HepG2 (cell line): ENCODE measurements around the gene IDUA.

Experiments
- FOSL2 ChIP-seq: sonication (generic); formaldehyde crosslinking; IDR thresholded peaks from 2 replicates; pipeline ENCODE4 v1.4.0; 2020; ENCODE audit warnings: missing genetic modification reagents
- FOXM1 ChIP-seq: sonication (generic); formaldehyde crosslinking; IDR thresholded peaks from 2 replicates; pipeline ENCODE4 v1.5.0; 2020; ENCODE audit warnings: missing genetic modification reagents
- HDAC6 ChIP-seq: fragments of 200-600 bp; sonication (generic); IDR thresholded peaks from 2 replicates; pipeline ENCODE4 v1.7.0; 2017; ENCODE audit warnings: mild to moderate bottlenecking, antibody characterized with exemption, low read length, low read depth
- POLR2AphosphoS2 ChIP-seq: IDR thresholded peaks from 2 replicates; pipeline ENCODE4 v1.6.1; 2011; ENCODE audit warnings: low read depth, low read length, improper control_type of control experiment
- POLR2AphosphoS5 ChIP-seq: IDR thresholded peaks from 2 replicates; pipeline ENCODE4 v1.6.1; 2012; ENCODE audit warnings: low read depth, low read length
- SMARCE1 ChIP-seq: fragments of 450-650 bp; IDR thresholded peaks from 2 replicates; pipeline ENCODE4 v1.6.1; 2017; ENCODE audit warnings: borderline replicate concordance
- ZBED4 ChIP-seq: sonication (generic); formaldehyde crosslinking; IDR thresholded peaks from 2 replicates; pipeline ENCODE4 v1.4.0; 2020; ENCODE audit warnings: missing genetic modification reagents, borderline replicate concordance
- ZNF274 ChIP-seq: sonication (generic); formaldehyde crosslinking; IDR thresholded peaks from 2 replicates; pipeline ENCODE4 v1.5.1; 2020; ENCODE audit warnings: mild to moderate bottlenecking, missing genetic modification reagents
- ZNF329 ChIP-seq: sonication (generic); formaldehyde crosslinking; IDR thresholded peaks from 2 replicates; pipeline ENCODE4 v1.9.0; 2021; ENCODE audit warnings: low read depth, mild to moderate bottlenecking, missing genetic modification reagents
- ZNF549 ChIP-seq: sonication (generic); formaldehyde crosslinking; IDR thresholded peaks from 2 replicates; pipeline ENCODE4 v1.5.0; 2020; ENCODE audit warnings: missing genetic modification reagents
- ZXDC ChIP-seq: sonication (generic); formaldehyde crosslinking; IDR thresholded peaks from 2 replicates; pipeline ENCODE4 v1.5.0; 2020; ENCODE audit warnings: mild to moderate bottlenecking, missing genetic modification reagents
- TF ChIP-seq, protein P1 (sequence below), 2 experiments: sonication (generic) in 1 of 2; formaldehyde crosslinking in 1 of 2; IDR thresholded peaks; 2 replicates each; pipeline versions ENCODE4 v1.5.1 to v1.6.1; 2011 to 2020; ENCODE audit warnings: borderline replicate concordance in 1 of 2, low read depth in 1 of 2, low read length in 1 of 2, mild to moderate bottlenecking in 1 of 2, missing genetic modification reagents in 1 of 2, moderate library complexity in 1 of 2
- TF ChIP-seq, protein P2 (sequence below): sonication (generic); formaldehyde crosslinking; IDR thresholded peaks from 2 replicates; pipeline ENCODE4 v1.5.0; 2020; ENCODE audit warnings: mild to moderate bottlenecking, missing genetic modification reagents, moderate library complexity

DNA sequence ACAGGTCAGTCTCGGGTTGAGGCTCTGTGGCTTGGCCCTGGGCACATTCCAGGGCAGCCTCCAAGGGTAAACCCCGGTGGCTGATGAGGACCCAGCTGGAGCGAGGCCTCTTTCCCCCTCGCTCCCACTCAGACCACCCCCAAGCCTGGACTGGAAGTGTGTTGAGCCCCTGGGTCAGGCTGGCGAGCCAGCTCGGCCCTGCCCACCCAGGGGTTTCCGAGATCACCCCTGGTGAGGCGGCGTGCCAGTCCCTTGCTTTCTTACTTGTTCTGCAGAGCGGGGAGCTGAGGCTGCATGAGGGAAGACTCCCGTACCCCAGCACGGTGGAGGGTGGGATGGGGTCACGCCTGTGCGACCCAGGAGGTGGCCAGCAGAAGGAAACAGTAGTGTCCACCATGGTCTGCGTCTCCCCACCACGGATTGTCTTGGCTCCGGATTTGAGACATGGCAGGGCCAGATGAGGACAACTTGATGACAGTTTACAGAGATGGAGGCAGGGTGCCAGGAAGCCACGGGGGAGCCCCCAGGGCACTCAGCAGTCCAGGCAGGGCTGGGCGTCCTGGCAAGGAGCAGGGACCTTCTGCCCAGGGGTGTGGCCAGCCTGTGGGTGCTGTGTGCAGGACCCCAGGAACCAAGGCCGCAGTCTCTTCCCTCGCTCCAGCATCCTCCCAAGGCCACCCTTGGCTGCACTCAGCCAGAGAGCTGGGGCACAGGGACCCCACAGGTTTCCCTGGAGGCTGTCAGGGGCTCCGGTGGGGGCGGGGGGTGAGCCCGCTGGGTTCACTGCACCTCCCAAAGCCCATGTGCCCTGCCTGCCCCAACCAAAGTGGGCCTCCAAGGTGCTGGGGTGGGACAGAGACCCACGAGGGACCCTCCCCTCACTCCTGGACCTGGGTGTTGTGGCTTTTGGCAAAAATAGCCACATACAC is 18.0 kb downstream of the IDUA start:
- TF ChIP-seq HDAC6 (no peak), POLR2AphosphoS2 (no peak), FOSL2 (CRISPR knock-in tag) (no peak), ZNF274 (CRISPR knock-in tag) (no peak), ZNF329 (CRISPR knock-in tag) (no peak), ZNF549 (CRISPR knock-in tag) (no peak), POLR2AphosphoS5 (no peak), ZBED4 (no peak), ZXDC (CRISPR knock-in tag) (no peak), FOXM1 (CRISPR knock-in tag) (no peak), SMARCE1 (no peak)
- TF ChIP-seq, protein P1, sequence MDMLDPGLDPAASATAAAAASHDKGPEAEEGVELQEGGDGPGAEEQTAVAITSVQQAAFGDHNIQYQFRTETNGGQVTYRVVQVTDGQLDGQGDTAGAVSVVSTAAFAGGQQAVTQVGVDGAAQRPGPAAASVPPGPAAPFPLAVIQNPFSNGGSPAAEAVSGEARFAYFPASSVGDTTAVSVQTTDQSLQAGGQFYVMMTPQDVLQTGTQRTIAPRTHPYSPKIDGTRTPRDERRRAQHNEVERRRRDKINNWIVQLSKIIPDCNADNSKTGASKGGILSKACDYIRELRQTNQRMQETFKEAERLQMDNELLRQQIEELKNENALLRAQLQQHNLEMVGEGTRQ (IDR thresholded peaks at IDR 0.05; ENCODE audit: low read depth, low read length) = no peak
- TF ChIP-seq, protein P1 (CRISPR knock-in tag; IDR thresholded peaks at IDR 0.05; ENCODE audit: borderline replicate concordance) = no peak
- TF ChIP-seq, protein P2, sequence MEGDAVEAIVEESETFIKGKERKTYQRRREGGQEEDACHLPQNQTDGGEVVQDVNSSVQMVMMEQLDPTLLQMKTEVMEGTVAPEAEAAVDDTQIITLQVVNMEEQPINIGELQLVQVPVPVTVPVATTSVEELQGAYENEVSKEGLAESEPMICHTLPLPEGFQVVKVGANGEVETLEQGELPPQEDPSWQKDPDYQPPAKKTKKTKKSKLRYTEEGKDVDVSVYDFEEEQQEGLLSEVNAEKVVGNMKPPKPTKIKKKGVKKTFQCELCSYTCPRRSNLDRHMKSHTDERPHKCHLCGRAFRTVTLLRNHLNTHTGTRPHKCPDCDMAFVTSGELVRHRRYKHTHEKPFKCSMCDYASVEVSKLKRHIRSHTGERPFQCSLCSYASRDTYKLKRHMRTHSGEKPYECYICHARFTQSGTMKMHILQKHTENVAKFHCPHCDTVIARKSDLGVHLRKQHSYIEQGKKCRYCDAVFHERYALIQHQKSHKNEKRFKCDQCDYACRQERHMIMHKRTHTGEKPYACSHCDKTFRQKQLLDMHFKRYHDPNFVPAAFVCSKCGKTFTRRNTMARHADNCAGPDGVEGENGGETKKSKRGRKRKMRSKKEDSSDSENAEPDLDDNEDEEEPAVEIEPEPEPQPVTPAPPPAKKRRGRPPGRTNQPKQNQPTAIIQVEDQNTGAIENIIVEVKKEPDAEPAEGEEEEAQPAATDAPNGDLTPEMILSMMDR (CRISPR knock-in tag) = no peak
